A172 (cell line): ENCODE data around the gene RNF182. TPM values are rescaled to one million over a fixed set of nuclear protein-coding genes. Genes with fewer than 3 reads are reported as not detected.
"Not testable (repeated sequence)": the region's sequence is repeated elsewhere in the genome, so short reads cannot be mapped to it uniquely, and the experiment has no call there.

Experiments used
- DNase-seq: peaks from one replicate; pipeline ENCODE4 v3.0.0-alpha.2; 2015; ENCODE audit warnings: low spot score
- total RNA-seq: library from RNA; depleted of rRNA; stranded (reverse); fragments of >200 nt; shearing (Covaris generic); gene quantifications from 2 replicates; pipeline ENCODE4 v1.2.3, GENCODE V29; 2014

RNF182 gene
- total RNA-seq, 1 experiment from 2014 or later, result 13.0 TPM

DNA sequence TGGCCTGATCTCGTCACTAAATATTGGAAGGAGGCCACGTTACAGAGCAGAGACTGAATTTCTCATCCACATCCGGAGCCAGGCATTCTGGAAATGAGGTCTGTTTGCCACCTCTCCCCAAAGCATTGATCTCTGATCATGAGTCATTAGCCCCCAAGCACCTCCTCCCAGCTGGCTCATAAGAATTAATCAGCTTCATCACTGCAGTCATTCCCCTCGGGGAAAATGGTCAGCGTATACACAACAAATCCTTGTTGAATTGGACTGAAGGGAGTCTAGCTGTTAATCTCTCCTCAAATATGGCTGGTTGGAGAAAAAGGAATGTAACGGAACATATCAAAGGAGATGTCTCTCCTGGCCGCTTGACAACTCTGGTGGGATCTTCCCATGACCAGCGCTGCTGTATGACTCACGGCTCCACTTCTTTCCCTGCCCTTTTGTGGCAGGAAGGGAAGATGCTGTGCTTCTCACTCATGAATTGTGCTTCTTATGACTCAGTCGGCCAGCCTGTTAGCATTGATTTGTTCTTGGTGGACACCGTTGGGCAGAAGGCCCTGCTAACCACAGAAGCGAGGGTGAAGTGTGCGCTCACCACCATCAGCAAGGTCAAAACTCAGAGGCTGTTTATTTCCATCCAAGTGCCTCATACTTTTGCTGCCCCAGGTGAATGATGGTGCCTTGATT is 76.7 kb downstream of the RNF182 start:
- DNase-seq, result peak; percentile 98

DNA sequence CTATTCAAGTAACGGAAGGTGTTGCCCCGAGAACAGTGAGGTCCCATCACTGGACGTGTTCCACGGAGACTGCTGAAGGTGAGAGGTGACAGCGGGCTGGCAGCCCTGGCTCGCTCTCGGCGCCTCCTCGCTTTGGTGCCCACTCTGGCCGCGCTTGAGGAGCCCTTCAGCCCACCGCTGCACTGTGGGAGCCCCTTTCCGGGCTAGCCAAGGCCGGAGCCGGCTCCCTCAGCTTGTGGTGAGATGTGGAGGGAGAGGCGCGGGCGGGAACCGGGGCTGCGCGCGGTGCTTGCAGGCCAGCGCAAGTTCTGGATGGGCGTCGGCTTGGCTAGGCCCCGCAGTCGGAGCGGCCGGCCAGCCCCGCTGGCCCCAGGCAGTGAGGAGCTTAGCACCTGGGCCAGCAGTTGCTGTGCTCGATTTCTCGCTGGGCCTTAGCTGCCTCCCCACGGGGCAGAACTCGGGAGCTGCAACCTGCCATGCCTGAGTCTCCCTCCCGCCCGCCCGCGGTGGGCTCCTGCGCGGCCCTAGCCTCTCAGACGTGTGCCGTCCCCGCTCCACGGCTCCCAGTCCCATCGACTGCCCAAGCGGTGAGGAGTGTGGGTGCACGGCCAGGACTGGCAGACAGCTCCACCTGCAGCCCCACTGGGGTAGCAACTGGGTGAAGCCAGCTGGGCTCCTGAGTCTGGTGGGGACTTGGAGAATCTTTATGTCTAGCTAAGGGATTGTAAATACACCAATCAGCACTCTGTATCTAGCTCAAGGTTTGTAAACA is 77.6 kb downstream of the RNF182 start:
- no peak for DNase-seq

DNA sequence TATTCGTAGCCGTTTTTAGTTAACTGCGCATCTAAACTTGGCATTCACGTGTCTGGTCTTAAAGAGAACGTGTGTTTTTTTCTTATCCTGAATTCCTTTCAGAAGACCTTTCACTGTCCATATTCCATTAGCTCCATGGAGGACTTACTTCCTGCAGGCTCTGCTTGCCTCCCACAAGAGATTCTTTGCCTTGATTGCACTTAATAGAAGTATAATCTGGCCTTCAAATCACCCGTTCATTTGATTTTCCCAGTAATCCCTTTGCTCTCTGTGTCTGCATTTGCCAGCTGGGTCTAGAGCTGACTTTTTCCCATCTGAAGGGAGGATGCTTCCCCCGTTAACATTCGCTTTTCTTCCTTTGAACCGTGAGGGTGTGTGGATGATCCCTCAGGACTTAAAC is 79.5 kb downstream of the RNF182 start:
- no peak for DNase-seq

- DNase-seq, result no peak
These were observed 84.1 kb downstream of the RNF182 start for GRCh38 chr6:14008809-14009208.

- no peak for DNase-seq
These were observed 84.7 kb downstream of the RNF182 start for GRCh38 chr6:14009431-14009830.

DNA sequence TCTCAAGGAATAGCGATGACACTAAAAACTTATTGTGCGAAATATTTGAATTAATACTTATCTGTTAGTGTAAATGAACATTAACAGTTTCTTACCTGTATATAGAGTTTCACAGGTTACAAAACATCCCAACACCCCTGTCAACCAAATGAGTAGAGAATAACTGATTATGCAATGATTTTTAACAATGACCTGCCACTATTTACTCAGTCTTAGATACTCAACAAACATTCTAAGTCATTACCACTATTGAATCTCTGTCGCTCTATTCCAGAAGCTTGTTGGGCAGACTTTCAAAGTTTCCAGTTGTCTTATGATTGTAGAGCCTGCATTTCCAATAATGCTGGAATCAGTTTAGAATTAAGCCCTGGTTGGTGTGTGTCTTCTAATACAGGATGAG is 85.5 kb downstream of the RNF182 start:
- no peak for DNase-seq

- no peak for DNase-seq
These were observed 87.7 kb downstream of the RNF182 start for GRCh38 chr6:14012313-14013030.

DNA sequence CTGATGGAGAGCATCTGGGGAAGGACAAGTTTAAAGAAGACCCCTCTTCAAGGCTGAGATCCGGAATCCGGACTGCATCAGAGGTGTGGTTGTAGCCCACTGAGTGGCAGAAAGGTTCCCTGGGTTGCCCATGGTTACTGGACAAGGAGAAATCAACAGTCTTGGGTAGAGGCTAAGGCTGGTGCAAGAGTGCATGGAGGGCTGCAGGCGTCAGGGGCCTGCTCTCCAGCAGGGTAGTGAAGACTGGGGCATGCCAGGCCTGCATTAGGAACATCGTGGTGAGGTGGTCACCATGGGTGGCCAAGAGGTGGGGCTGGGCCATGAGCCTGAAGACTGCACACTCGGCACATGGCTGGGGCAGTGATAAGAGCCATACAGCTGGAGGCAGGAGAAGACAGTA is 91.2 kb downstream of the RNF182 start:
- no peak for DNase-seq

DNA sequence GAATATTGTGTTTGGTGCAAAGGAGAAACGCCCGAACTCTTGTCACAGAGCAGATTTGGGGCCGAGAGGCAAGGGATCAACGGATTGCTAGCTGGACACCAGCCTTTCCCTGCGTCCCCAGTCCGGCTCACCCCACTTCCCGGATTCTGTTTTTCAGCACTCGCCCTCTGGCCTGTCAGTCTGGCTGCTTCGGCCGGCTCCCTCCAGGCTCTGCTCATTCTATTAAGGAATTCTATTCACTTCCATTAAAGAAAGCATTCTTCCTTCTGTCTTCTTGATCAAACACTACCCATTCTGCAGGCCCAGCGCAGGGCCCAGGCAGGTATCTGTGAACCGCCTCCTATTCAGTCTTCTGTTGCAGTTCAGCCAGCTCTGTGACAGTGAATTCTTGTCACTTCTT is 91.7 kb downstream of the RNF182 start:
- DNase-seq, result no peak

GRCh38 chr6:14016935-14017625 is 92.3 kb downstream of the RNF182 start:
- no peak for DNase-seq

DNA sequence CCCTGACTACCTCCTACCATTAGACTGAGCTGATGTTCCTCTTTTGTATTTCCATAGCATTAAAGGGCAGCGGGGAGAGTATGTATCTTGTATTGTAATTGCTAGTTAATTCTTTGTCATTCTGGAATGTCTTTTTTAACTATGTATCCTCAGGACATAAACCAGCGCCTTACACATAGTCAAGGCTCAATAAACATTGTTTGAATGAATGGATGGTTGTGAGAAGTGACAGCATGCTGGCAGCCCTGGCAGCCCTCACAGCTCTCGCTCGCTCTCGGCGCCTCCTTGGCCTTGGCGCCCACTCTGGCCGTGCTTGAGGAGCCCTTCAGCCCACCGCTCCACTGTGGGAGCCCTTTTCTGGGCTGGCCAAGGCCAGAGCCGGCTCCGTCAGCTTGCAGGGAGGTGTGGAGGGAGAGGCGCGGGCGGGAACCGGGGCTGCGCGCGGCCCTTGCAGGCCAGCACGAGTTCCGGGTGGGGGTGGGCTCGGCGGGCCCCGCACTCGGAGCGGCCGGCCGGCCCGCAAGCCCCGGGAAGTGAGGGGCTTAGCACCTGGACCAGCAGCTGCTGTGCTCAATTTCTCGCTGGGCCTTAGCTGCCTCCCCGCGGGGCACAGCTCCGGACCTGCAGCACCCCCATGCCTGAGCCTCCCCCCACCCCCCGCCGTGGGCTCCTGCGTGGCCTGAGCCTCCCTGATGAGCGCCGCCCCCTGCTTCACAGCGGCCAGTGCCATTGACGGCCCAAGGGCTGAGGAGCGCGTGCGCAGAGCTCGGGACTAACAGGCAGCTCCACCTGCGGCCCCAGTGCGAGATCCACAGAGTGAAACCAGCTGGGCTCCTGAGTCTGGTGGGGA is 93.1 kb downstream of the RNF182 start:
- DNase-seq, result no peak

DNA sequence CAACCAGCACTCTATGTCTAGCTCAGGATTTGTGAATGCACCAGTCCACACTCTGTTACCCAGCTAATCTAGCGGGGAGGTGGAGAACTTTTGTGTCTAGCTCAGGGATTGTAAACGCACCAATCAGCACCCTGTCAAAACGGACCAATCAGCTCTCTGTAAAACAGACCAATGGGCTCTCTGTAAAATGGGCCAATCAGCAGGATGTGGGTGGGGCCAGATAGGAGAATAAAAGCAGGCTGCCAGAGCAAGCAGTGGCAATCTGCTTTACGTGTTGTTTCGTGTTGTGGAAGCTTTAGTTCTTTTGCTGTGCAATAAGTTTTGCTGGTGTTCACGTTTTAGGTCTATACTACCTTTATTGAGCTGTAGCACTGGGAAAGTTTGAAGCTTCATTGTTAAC is 93.8 kb downstream of the RNF182 start:
- DNase-seq, result not testable (repeated sequence)

DNA sequence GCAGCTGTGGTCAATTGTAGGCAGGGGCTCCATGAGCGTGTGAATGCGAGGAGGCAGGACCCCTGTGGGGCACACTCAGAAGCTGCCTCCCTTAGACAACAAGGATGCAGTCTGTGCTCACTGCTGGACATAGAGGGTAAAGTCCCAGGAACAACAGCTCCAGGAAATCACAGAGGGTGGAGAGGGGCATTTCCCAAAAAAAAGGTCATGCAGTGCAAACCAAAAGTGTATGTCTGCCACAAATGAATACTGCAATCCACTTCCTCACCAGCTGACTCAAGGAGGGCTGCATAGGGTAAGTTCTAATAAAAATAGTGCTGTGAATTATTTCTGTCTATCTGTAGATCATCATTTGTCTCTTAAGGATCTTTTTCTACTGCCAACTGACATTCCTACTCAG is 95.8 kb downstream of the RNF182 start:
- DNase-seq, result no peak

DNA sequence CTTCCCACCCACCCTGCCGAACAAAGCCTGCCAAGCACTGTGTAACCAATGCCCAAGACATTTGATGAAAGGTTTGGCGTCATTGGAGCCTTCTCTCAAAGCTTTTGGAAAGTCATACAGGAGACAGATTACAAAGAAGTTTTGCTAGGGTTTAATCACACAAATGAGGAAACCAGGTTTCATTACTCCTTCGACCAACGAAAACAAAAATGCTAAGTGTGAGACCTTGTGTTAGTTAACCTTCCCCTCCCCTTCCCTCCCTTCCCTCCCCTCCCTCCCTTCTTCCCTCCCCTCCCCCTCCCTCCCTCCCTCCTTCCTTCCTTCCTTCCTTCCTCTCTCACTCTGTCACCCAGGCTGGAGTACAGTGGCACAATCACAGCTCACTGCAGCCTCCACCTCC is 96.7 kb downstream of the RNF182 start:
- DNase-seq, result no peak

DNA sequence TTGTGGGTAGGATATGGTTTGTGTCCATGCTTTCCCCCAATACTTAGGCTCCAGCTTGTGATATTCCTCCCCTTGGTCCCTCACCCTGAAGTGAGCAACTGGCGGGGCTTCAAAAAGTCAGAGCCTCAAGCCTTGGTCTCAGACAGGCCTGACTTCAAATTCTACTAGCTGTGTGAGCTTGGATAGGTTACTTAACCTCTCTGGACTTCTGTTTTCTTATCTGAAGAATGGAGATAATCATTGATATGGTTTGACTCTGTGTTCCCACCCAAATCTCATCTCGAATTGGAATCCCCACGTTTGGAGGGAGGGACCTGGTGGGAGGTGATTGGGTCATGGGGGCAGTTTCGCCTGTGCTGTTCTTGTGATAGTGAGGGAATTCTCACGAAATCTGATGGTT is 97.9 kb downstream of the RNF182 start:
- no peak for DNase-seq

GRCh38 chr6:14023855-14024254 is 99.1 kb downstream of the RNF182 start:
- DNase-seq, result no peak

- DNase-seq, result no peak
These were observed 100.4 kb downstream of the RNF182 start for GRCh38 chr6:14025160-14025559.

- peak; percentile 47 for DNase-seq
These were observed 102.2 kb downstream of the RNF182 start for GRCh38 chr6:14026831-14027539.

- DNase-seq, result no peak
These were observed 103.9 kb downstream of the RNF182 start for GRCh38 chr6:14028631-14029030.

DNA sequence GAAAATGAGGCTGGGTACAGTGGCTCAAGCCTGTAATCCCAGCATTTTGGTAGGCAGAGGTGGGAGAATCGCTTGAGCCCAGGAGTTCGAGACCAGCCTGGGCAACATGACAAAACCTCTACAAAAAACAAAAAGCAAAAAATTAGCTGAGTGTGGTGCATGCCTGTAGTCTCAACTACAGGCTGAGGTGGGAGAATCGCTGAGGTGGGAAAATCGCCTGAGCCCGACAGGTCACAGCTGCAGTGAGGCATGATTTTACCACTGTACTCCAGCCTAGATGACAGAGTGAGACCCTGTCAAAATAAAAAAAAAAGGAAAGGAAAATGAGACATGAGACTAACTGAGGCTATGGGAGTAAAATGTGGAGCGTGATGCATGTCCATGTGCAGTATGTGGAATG is 104.9 kb downstream of the RNF182 start:
- DNase-seq, result no peak
